ENCODE measurements around the gene NANS. TPM values are rescaled to one million over a fixed set of nuclear protein-coding genes. Genes with fewer than 3 reads are reported as not detected.

The NANS gene
- total and polyA plus RNA-seq, 2 of the 13 experiments (the other 11 are each of a cell fraction or from before 2014, with no cell fraction given): 86.9 to 203 TPM

DNA sequence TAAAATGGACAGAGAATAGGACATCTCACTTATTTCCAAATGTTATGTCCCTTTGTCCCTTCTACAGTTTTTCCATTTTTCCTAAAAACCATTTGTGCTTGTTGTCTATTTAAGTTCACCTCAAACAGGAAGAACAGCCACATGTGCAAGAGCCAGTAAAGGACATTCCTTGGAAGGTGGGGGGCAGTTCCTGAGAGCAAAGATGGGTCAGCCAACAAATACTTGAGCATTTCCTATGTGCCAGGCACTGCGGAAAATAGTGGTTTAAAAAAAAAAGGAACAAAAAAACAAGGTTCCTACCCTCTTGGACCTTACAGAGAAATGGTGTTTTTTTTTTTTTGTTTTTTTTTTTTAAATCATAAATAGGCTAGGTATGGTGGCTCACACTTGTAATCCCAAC lies 46.6 kb upstream of the NANS start (continued):
- TF ChIP-seq DPF2 (CRISPR knock-in tag; IDR thresholded peaks at IDR 0.05; ENCODE audit: borderline replicate concordance, low read depth): no peak
- no peak for TF ChIP-seq NPAS2 (CRISPR knock-in tag; IDR thresholded peaks at IDR 0.05; ENCODE audit: borderline replicate concordance)
- TF ChIP-seq ZNF12 (CRISPR knock-in tag; IDR thresholded peaks at IDR 0.05): no peak
- TF ChIP-seq ZNF263 (CRISPR knock-in tag; IDR thresholded peaks at IDR 0.05): no peak
- no peak for TF ChIP-seq ISL2 (CRISPR knock-in tag; IDR thresholded peaks at IDR 0.05)
- TF ChIP-seq SP1 (IDR thresholded peaks at IDR 0.05): no peak
- no peak for TF ChIP-seq SP1 (CRISPR knock-in tag; IDR thresholded peaks at IDR 0.05)
- no peak for TF ChIP-seq ZNF768 (CRISPR knock-in tag; IDR thresholded peaks at IDR 0.05)
- TF ChIP-seq HHEX (CRISPR knock-in tag; IDR thresholded peaks at IDR 0.05): no peak
- TF ChIP-seq BRD4 (CRISPR knock-in tag; IDR thresholded peaks at IDR 0.05): no peak

DNA sequence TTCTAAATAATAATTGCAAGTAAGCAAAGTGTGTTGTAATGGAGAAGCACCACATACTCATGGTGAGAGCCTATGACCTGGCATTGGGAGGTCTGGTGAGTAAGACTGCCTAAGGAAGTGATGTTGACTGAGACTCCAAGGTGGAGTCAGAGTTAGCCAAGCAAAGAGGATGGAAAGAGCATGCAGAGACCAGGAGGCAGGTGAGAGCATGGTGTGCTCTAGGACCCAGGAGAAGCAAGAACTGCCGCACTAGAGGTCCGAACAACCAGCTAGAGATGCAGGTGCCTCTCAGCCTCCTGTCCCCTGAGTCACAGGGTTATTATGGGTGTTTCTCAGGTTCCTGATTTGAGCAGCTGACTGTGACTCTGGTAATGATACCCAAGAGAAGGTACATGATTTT lies 46.1 kb upstream of the NANS start:
- ATAC-seq (peak; percentile 46), DNase-seq (ENCODE audit: low spot score) (no peak), FAIRE-seq (no peak)
- Histone ChIP-seq H3K4me1 (ENCODE audit: insufficient read depth, low read length) (no peaks in the 10 kb centered on the region), H3K4me3 (replicated peaks in 1 of 3; ENCODE audit: insufficient read depth in 1 of 3, low read depth in 2 of 3, low read length in 3 of 3) (no peak overlapping the region), H3K27ac (ENCODE audit: extremely low read length, insufficient read depth, low read length) (no peak overlapping the region), H3K9ac (ENCODE audit: insufficient read depth, low read depth, low read length) (no peak overlapping the region), H3K36me3 (replicated peaks in 1 of 2; ENCODE audit: control insufficient read depth in 1 of 2, insufficient read depth in 2 of 2, low read length in 2 of 2) (peaks cover 39 to 91% of the 10 kb centered on the region in 2 experiments), H3K9me3 (ENCODE audit: low read length) (no peaks in the 10 kb centered on the region), H3K27me3 (ENCODE audit: control insufficient read depth in 1 of 2, insufficient read depth in 2 of 2, low read length in 2 of 2) (no peaks in the 10 kb centered on the region), H2AFZ (ENCODE audit: low read length) (no peak overlapping the region), H3K79me2 (ENCODE audit: insufficient read depth, low read length) (peaks cover 3% of the 10 kb centered on the region), H4K20me1 (ENCODE audit: insufficient read depth, low read length) (no peaks in the 10 kb centered on the region), H3K4me2 (ENCODE audit: low read depth, low read length) (no peak overlapping the region)
- WGBS (ENCODE audit: low lambda C conversion rate): 86% methylated on average over 2 of the region's 2 CpGs
- intact Hi-C loops (cut with micrococcal nuclease; ENCODE audit: unreplicated experiment) (no loop called here), in situ Hi-C loops (cut with HindIII; ENCODE audit: extremely low pct_ligation_motif_present, low pct_unique_long_range_greater_than_20kb) (no loop called here)
- TF ChIP-seq ATRX (CRISPR knock-in tag; IDR thresholded peaks at IDR 0.05; ENCODE audit: borderline replicate concordance) (no peak), ZNF558 (CRISPR knock-in tag; IDR thresholded peaks at IDR 0.05; ENCODE audit: borderline replicate concordance) (no peak), MIER3 (CRISPR knock-in tag; IDR thresholded peaks at IDR 0.05; ENCODE audit: borderline replicate concordance) (no peak), CAMTA2 (CRISPR knock-in tag; IDR thresholded peaks at IDR 0.05; ENCODE audit: borderline replicate concordance) (no peak), SUZ12 (IDR thresholded peaks at IDR 0.05; ENCODE audit: low read depth, low read length) (no peak)
- POLR2A ChIA-PET: no interaction called here
- BruUV-seq (replicated peaks): no TSS peak
- CTCF ChIA-PET (ENCODE audit: low intra/inter-chr PET ratio, low total read pairs): no interaction called here

All from HepG2 (cell line).